K562 (cell line): Measurements from ENCODE around the gene TCP10L. TPM values are rescaled to one million over a fixed set of nuclear protein-coding genes. Genes with fewer than 3 reads are reported as not detected.
A peak's percentile ranks its signal among the peaks of the same experiment; 100 is the strongest.

Experiments
- CBX2 ChIP-seq: fragments of 200-600 bp; sonication (generic); IDR thresholded peaks from one replicate; pipeline ENCODE4 v1.6.1; 2012; ENCODE audit warnings: mild to moderate bottlenecking, low read length, inconsistent platforms; ENCODE audit not compliant: insufficient read depth, poor library complexity, severe bottlenecking
- DMBX1 ChIP-seq: fragments of 250-450 bp; sonication (Bioruptor Pico); IDR thresholded peaks from 2 replicates; pipeline ENCODE4 v1.8.0; 2022; ENCODE audit warnings: inconsistent platforms, mild to moderate bottlenecking, moderate library complexity, borderline replicate concordance
- EP400 ChIP-seq: fragments of 450-650 bp; IDR thresholded peaks from 2 replicates; pipeline ENCODE4 v1.6.1; 2017; ENCODE audit warnings: antibody characterized with exemption, mild to moderate bottlenecking, moderate library complexity
- NRF1 ChIP-seq, 2 experiments: fragments of 450-650 bp; IDR thresholded peaks in 1 of 2; conservative IDR thresholded peaks in 1 of 2; 2 replicates each; pipeline ENCODE4 v1.6.1; 2014; ENCODE audit warnings: mild to moderate bottlenecking in 2 of 2
- PHTF2 ChIP-seq: fragments of 250-450 bp; sonication (Bioruptor Pico); IDR thresholded peaks from 2 replicates; pipeline ENCODE4 v1.5.0; 2021; ENCODE audit warnings: mild to moderate bottlenecking
- RFX1 ChIP-seq: fragments of 450-650 bp; IDR thresholded peaks from 2 replicates; pipeline ENCODE4 v1.6.1; 2016; ENCODE audit warnings: mild to moderate bottlenecking, moderate library complexity
- ZNF408 ChIP-seq: fragments of 250-450 bp; sonication (Bioruptor Pico); IDR thresholded peaks from 2 replicates; pipeline ENCODE4 v1.4.0; 2020; ENCODE audit warnings: low read depth, mild to moderate bottlenecking, moderate library complexity
- ZNF551 ChIP-seq: fragments of 250-450 bp; sonication (Bioruptor Pico); IDR thresholded peaks from 2 replicates; pipeline ENCODE4 v1.5.0; 2021; ENCODE audit warnings: mild to moderate bottlenecking, moderate library complexity
- polyA plus RNA-seq, 8 experiments: library from polyadenylated mRNA; depleted of rRNA in 4 of 8; stranded (reverse) in 5 of 8; unstranded in 3 of 8; fragments of >200 nt; fragmentation: Nextera tagmentation in 2 of 8; fragmentation: Illumina TruSeq in 1 of 8; extraction: Ambion mirVana in 2 of 8; extraction: Trizol in 1 of 8; gene quantifications; 2 replicates each; pipeline versions ENCODE4 v1.2.1 to v1.2.3, GENCODE V29; 2011 to 2014; ENCODE audit warnings: inconsistent platforms in 1 of 8, missing spikeins in 1 of 8
- total RNA-seq, 7 experiments: library from RNA; depleted of rRNA in 6 of 7; stranded (reverse); fragments of >200 nt in 6 of 7; fragmentation: Illumina TruSeq in 2 of 7; extraction: Trizol in 2 of 7; gene quantifications; 2 replicates each; pipeline versions ENCODE4 v1.2.1 to v1.2.3, GENCODE V29; 2011 to 2021; ENCODE audit warnings: low replicate concordance in 1 of 7
- TF ChIP-seq, protein P1 (sequence below): fragments of 450-650 bp; IDR thresholded peaks from 2 replicates; pipeline ENCODE4 v1.6.1; 2017; ENCODE audit warnings: antibody characterized with exemption, mild to moderate bottlenecking
- TF ChIP-seq, protein P2 (sequence below): fragments of 450-650 bp; formaldehyde crosslinking; IDR thresholded peaks from 2 replicates; pipeline ENCODE4 v1.4.0; 2020; ENCODE audit warnings: mild to moderate bottlenecking
- TF ChIP-seq, protein P3 (sequence below): IDR thresholded peaks from 2 replicates; pipeline ENCODE4 v1.6.1; 2014; ENCODE audit warnings: antibody characterized with exemption
- TF ChIP-seq, protein P4 (sequence below): sonication (generic); formaldehyde crosslinking; IDR thresholded peaks from 2 replicates; pipeline ENCODE4 v1.5.0; 2020; ENCODE audit warnings: missing genetic modification reagents
- TF ChIP-seq, protein P5 (sequence below): fragments of 450-650 bp; formaldehyde crosslinking; IDR thresholded peaks from 2 replicates; pipeline ENCODE4 v1.4.0; 2020; ENCODE audit warnings: mild to moderate bottlenecking, mixed read lengths
- TF ChIP-seq, protein P6 (sequence below): sonication (generic); formaldehyde crosslinking; IDR thresholded peaks from 2 replicates; pipeline ENCODE4 v1.8.1; 2023; ENCODE audit warnings: mild to moderate bottlenecking, missing genetic modification reagents, moderate library complexity
- TF ChIP-seq, protein P7 (sequence below): sonication (generic); formaldehyde crosslinking; IDR thresholded peaks from 2 replicates; pipeline ENCODE4 v1.9.0; 2022; ENCODE audit warnings: mild to moderate bottlenecking, missing genetic modification reagents

TCP10L gene
- total and polyA plus RNA-seq, 9 of the 15 experiments (the other 6 are each of a cell fraction or from before 2014, with no cell fraction given) = 0.34 to 0.91 (median 0.56) TPM; not detected in 2

DNA sequence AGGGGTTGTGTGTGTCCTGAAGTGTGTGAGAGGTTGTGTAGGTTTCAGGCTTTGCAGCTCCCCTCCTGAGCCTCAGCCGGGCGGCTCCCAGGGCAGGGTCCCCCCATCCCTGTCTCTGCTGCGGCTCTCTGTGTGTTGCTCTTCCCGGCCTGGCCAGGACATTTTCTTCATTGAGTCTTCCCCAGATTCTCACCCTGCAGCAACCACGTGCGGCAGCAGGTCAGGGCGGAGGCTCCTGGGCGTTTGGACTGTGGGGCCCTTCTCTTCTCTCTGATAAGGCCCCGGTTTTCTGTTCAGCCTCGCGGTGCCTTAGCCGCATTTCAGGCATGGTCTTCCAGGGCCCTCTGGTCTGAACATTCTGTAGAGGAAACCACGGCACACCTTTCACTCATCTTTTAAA lies 1.8 kb upstream of the TCP10L start (continued):
- TF ChIP-seq EP400 (peak; percentile 33; the same call in 1 of the 2 replicates), CBX2 (no peak), ZNF551 (CRISPR knock-in tag) (no peak), PHTF2 (CRISPR knock-in tag) (no peak), DMBX1 (CRISPR knock-in tag) (0 out of 2 replicates have a peak, but pooled peaks have one; percentile 15), ZNF408 (CRISPR knock-in tag) (no peak), NRF1 (conservative IDR thresholded peaks at IDR 0.05 in 1 of 2, IDR thresholded peaks at IDR 0.05 in 1 of 2) (no peak), RFX1 (no peak)
- TF ChIP-seq, protein P1, sequence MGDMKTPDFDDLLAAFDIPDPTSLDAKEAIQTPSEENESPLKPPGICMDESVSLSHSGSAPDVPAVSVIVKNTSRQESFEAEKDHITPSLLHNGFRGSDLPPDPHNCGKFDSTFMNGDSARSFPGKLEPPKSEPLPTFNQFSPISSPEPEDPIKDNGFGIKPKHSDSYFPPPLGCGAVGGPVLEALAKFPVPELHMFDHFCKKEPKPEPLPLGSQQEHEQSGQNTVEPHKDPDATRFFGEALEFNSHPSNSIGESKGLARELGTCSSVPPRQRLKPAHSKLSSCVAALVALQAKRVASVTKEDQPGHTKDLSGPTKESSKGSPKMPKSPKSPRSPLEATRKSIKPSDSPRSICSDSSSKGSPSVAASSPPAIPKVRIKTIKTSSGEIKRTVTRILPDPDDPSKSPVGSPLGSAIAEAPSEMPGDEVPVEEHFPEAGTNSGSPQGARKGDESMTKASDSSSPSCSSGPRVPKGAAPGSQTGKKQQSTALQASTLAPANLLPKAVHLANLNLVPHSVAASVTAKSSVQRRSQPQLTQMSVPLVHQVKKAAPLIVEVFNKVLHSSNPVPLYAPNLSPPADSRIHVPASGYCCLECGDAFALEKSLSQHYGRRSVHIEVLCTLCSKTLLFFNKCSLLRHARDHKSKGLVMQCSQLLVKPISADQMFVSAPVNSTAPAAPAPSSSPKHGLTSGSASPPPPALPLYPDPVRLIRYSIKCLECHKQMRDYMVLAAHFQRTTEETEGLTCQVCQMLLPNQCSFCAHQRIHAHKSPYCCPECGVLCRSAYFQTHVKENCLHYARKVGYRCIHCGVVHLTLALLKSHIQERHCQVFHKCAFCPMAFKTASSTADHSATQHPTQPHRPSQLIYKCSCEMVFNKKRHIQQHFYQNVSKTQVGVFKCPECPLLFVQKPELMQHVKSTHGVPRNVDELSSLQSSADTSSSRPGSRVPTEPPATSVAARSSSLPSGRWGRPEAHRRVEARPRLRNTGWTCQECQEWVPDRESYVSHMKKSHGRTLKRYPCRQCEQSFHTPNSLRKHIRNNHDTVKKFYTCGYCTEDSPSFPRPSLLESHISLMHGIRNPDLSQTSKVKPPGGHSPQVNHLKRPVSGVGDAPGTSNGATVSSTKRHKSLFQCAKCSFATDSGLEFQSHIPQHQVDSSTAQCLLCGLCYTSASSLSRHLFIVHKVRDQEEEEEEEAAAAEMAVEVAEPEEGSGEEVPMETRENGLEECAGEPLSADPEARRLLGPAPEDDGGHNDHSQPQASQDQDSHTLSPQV = peak; percentile 85
- TF ChIP-seq, protein P2, sequence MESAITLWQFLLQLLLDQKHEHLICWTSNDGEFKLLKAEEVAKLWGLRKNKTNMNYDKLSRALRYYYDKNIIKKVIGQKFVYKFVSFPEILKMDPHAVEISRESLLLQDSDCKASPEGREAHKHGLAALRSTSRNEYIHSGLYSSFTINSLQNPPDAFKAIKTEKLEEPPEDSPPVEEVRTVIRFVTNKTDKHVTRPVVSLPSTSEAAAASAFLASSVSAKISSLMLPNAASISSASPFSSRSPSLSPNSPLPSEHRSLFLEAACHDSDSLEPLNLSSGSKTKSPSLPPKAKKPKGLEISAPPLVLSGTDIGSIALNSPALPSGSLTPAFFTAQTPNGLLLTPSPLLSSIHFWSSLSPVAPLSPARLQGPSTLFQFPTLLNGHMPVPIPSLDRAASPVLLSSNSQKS (CRISPR knock-in tag) = no peak
- TF ChIP-seq, protein P3, sequence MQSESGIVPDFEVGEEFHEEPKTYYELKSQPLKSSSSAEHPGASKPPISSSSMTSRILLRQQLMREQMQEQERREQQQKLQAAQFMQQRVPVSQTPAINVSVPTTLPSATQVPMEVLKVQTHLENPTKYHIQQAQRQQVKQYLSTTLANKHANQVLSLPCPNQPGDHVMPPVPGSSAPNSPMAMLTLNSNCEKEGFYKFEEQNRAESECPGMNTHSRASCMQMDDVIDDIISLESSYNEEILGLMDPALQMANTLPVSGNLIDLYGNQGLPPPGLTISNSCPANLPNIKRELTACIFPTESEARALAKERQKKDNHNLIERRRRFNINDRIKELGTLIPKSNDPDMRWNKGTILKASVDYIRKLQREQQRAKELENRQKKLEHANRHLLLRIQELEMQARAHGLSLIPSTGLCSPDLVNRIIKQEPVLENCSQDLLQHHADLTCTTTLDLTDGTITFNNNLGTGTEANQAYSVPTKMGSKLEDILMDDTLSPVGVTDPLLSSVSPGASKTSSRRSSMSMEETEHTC = no peak
- TF ChIP-seq, protein P4, sequence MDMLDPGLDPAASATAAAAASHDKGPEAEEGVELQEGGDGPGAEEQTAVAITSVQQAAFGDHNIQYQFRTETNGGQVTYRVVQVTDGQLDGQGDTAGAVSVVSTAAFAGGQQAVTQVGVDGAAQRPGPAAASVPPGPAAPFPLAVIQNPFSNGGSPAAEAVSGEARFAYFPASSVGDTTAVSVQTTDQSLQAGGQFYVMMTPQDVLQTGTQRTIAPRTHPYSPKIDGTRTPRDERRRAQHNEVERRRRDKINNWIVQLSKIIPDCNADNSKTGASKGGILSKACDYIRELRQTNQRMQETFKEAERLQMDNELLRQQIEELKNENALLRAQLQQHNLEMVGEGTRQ (CRISPR knock-in tag) = peak; percentile 35; the same call in 1 of the 2 replicates
- TF ChIP-seq, protein P5, sequence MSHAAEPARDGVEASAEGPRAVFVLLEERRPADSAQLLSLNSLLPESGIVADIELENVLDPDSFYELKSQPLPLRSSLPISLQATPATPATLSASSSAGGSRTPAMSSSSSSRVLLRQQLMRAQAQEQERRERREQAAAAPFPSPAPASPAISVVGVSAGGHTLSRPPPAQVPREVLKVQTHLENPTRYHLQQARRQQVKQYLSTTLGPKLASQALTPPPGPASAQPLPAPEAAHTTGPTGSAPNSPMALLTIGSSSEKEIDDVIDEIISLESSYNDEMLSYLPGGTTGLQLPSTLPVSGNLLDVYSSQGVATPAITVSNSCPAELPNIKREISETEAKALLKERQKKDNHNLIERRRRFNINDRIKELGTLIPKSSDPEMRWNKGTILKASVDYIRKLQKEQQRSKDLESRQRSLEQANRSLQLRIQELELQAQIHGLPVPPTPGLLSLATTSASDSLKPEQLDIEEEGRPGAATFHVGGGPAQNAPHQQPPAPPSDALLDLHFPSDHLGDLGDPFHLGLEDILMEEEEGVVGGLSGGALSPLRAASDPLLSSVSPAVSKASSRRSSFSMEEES (CRISPR knock-in tag) = no peak
- TF ChIP-seq, protein P6, sequence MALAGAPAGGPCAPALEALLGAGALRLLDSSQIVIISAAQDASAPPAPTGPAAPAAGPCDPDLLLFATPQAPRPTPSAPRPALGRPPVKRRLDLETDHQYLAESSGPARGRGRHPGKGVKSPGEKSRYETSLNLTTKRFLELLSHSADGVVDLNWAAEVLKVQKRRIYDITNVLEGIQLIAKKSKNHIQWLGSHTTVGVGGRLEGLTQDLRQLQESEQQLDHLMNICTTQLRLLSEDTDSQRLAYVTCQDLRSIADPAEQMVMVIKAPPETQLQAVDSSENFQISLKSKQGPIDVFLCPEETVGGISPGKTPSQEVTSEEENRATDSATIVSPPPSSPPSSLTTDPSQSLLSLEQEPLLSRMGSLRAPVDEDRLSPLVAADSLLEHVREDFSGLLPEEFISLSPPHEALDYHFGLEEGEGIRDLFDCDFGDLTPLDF = 0 out of 2 replicates have a peak, but pooled peaks have one; percentile 35
- TF ChIP-seq, protein P7, sequence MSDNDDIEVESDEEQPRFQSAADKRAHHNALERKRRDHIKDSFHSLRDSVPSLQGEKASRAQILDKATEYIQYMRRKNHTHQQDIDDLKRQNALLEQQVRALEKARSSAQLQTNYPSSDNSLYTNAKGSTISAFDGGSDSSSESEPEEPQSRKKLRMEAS = peak; percentile 35; the same call in 1 of the 2 replicates
